Measurements from ENCODE around the gene RORB.

DNA sequence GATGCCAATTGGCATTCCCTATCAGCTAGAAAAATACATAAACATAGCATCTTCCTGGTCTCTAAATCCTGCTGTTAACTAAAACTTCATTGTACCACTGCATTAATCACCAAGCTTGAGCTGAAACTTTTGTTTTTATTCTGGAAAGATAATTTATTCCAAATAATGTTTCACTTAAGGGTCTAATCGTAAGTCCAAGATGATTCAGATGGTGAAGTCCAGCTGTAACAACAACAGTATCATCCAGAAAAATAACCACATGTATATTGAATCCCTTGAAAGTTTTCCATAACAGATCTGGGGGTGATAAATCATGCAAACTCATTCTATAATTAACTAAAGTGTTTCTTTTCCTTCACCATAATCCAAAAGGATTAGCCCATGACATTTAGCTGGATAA is 23.9 kb downstream of the RORB start:
- TF ChIP-seq CEBPB (IDR thresholded peaks at IDR 0.05) (no peak), TEAD4 (IDR thresholded peaks at IDR 0.05) (no peak), YY1 (IDR thresholded peaks at IDR 0.05; ENCODE audit: low read depth) (no peak), FOXM1 (IDR thresholded peaks at IDR 0.05; ENCODE audit: borderline replicate concordance, low read depth) (no peak), EGR1 (IDR thresholded peaks at IDR 0.05) (no peak)

All from Ishikawa (cell line).